GM18519 (cell line): Measurements from ENCODE around the gene MAGI2.
"Not testable (repeated sequence)": the region's sequence is repeated elsewhere in the genome, so short reads cannot be mapped to it uniquely, and the experiment has no call there.

Source experiments
- ATAC-seq: cut with Tn5 transposase; IDR thresholded peaks from one replicate; pipeline ENCODE4 v1.9.1; 2021; ENCODE audit warnings: mild to moderate bottlenecking, moderate library complexity; ENCODE audit not compliant: unreplicated experiment, low FRiP score

The MAGI2 gene

DNA sequence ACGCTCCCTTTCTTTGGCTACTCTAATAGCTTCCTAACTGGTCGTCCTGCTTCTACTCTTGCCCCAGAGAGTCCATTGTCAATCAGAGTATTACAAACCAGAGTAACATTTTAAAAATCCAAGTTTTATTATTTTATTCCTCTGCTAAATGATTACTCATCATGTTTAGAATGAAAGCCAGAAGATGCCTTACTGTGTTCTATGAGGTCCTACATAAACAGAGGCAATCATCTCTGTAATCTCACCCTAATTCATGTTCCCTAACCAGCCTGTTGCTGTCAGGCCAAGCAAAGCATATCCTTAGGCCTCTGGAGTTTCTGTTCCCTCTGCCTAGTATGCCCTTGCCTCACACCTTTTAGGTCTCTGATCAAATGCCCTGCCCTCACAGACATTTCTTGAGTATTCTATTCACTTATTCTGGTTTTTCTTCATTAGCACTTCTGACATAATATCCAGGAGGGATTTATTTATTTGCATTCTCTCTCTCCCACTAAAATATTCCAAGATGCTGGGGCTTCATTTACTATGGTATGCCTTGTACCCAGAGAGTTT is 1157.3 kb downstream of the MAGI2 start:
- no peak for ATAC-seq

DNA sequence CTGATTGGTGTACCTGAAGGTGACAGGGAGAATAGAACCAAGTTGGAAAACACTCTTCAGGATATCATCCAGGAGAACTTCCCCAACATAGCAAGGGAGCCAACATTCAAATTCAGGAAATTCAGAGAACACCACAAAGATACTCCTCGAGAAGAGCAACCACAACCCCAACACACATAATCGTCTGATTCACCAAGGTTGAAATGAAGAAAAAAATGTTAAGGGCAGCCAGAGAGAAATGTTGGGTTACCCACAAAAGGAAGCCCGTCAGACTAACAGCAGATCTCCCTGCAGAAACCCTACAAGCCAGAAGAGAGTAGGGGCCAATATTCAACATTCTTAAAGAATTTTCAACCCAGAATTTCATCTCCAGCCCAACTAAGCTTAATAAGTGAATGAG is 1164.0 kb downstream of the MAGI2 start:
- ATAC-seq = not testable (repeated sequence)

DNA sequence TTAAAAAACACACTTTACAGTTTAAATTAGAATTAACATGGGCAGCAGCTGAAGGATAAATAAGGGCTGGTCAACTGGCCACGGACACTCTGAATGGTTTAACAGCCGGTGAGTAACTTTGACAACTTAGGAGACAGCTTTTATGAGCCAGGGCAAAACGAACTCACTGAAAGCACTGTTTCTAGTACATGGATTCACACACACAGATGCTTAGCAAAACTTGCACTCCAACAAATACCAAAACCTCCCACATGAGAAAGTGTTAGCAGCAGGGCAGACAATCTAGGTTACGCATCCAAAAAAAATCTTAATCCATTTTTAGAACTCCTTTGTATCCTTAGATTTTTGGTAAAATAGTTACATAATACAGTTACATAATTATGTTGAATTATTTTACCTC is 1168.5 kb downstream of the MAGI2 start:
- no peak for ATAC-seq

DNA sequence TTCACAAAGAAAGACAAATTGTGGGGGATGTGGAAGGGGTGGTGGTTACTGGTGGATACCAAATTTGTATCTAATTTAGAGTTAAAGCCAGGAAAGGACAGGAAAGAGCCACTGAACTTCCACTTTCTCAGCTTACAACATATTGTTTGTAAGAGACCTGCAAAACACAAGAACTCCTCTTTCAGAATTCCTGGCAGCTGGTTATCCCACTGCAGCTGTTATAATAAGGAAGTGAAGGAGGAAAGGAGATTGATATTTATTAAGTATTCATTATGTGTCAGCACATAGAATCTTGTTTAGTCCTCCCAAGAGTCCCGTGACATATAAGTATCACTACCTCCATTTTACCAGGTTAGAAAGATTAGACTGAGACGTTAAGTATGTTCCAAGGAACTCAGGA is 1173.2 kb downstream of the MAGI2 start:
- ATAC-seq = no peak

DNA sequence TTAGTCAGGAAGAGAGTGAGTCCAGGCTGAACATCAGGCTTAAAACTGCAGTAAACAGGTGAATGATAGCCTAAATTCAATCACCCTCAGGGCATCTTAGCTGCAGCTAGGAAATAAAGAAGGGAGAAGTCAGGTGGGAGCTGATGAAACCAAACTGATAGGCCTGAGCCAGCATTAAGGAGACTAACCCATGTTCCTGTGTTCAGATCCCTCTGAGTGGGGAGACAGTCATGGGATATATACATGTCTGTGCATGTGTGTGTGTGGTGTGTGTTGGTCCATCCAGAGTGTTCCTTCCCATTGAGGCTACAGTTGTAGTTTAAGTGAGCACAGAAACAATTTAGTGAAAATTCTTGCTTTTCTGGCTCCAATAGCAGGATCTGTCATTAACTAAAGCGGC is 1174.0 kb downstream of the MAGI2 start:
- no peak for ATAC-seq

DNA sequence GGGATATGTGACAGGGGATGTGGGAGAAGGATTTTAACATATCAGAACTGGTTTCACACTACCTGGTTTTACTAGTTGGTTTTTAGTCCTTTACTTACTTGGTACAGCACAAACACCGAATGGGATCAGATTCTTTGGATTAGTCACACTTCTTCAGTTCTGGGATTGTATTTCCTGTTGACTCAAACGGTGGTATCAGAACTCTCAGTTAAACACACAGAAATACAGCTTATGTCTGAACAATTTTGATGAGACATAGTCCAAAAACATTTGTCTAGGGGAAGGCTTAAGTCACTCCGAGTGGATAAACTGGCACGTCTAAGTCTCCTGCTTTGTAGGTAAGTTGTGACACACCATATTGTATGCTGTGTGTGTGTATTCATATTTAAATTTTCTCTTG is 1174.4 kb downstream of the MAGI2 start:
- no peak for ATAC-seq

DNA sequence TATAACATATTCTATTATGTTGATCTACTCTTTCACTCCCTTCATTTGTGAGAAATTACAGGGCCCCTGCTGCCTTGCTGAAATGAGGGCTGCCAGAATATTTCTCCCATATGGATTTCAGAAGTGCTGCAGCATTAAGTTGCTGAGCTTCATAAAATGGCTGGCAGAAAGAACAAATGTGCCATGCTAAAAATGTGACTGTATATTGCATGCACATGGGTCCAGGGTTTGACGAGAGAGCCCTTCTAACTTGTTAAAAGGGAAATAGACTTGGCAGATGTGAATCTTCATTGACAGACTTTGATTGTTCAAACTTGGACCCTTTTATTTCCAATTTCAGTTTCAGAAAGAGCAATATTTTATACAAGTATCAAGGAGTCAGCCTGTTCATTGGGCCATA is 1186.3 kb downstream of the MAGI2 start:
- ATAC-seq = no peak

DNA sequence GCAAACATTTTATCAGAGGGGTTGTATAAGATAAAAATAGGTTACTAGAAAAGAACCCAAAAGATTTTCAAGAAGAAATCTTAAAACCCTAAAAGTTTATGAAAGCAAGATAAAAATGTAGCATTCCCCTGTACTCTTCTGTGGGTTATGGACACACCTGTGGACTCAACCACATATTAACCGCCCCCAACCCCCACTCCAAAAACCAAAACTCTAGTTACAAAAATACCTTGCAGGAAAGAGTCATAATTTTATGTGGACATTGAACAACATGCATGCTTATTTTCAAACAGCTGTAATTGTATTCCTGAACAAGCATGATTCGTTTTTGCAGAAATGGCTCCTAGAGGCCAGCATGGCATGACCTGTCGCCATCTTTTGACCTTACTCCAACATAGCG is 1188.0 kb downstream of the MAGI2 start:
- no peak for ATAC-seq

DNA sequence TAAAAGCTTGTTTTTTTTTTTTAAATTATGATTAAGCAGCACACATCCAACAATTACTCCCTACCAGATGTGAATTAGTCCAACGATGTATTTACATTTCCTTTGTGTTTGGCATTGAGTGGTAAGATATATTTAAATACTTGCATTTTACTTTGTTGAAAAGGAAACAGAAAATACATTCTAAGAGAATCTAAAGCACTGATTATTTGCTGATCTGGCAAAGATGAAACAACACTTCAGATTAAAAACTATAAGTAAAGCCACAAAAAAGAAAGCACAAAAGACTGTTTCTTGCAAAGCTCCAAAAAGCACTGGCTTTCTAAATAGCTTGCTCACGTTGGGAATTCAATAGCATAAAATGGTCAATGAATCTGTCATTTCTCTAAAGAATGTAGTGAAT is 1188.4 kb downstream of the MAGI2 start:
- no peak for ATAC-seq

DNA sequence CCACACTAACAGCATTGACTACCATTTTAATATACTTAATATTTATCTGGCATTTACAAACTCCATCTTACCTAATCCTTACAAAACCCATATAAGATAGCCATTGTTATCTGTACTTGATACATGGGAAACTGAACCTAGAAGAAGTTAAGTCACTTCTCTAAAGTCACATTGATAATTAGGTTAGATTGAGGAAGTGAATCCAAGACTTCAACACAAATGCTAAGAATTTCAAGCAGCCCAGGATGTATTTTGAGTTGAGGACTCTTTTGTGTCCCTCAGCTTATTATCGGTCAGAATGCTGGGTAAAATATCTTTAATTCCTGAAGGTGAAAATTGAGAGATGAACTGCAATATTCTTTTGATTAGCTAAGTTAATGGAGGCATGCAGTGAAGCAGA is 1189.4 kb downstream of the MAGI2 start:
- ATAC-seq = no peak

DNA sequence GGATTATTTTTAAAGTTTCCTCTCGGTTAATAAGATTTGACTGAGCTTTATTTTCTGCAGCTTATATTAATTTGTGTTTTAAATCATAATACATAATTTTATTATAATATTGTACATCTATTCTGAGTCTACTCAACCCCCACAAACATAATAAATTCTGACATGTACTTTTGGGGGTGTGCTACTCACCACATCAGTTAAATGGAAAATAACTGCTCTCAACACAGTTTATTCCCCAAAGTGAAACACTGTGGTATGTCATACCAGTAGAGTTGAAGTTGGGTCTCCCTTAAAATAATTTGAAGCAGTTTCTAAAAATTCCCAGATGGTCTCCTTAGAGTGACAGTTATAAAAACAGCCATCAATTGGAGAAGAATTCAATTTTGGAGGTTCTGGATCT is 1191.7 kb downstream of the MAGI2 start:
- ATAC-seq = no peak

DNA sequence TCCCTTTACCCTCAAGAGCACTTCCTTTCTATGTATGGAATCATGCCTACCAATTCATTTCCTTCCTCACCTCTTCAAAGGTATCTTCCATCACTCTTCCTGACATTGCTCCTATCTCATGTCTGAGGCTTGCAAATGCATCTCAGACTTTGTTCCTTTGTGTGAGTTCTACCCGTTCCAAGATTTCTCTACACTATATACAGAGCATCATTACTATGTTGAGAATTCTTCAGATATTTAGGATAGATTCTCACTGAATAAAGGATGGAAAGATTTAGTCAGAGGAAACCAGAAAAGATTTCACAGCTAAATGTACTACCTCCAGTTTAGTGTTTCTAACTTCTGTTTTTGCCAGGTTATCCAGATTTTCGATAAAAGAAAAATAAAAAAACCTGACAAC is 1192.2 kb downstream of the MAGI2 start:
- no peak for ATAC-seq

DNA sequence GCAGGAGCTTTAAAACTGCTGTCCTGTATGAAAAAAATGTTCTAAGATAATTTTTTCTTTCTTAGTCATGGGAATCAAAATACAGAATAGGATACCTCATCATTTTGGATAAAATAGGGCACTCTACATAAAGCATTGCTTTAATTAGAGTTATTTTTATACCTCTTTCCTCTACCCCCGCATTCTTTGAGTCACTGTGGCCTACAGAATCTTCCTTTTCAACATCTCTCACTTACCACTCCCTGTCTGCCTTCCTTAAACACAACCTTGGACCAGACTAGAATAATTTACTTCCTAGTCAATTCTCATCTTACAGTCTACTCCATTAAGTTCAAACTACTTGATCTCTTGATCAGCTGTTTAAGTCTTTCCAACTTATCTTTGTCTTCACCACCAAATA is 1192.6 kb downstream of the MAGI2 start:
- no peak for ATAC-seq

DNA sequence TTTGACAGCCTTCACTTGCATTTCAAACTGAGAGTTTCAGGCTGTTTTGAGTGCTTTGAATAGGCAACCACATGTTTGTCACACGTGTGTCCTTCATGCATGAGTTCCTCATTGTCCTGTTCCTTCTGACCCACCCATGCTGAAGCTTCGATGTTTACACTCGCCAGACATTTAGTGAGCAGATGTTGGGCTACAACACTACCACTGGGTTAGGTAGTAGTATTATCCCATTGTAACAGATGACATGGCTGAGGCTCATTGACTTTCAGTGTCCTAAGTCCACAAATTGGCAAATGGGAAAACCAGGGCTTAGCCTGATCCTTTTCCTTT is 1198.8 kb downstream of the MAGI2 start:
- no peak for ATAC-seq

DNA sequence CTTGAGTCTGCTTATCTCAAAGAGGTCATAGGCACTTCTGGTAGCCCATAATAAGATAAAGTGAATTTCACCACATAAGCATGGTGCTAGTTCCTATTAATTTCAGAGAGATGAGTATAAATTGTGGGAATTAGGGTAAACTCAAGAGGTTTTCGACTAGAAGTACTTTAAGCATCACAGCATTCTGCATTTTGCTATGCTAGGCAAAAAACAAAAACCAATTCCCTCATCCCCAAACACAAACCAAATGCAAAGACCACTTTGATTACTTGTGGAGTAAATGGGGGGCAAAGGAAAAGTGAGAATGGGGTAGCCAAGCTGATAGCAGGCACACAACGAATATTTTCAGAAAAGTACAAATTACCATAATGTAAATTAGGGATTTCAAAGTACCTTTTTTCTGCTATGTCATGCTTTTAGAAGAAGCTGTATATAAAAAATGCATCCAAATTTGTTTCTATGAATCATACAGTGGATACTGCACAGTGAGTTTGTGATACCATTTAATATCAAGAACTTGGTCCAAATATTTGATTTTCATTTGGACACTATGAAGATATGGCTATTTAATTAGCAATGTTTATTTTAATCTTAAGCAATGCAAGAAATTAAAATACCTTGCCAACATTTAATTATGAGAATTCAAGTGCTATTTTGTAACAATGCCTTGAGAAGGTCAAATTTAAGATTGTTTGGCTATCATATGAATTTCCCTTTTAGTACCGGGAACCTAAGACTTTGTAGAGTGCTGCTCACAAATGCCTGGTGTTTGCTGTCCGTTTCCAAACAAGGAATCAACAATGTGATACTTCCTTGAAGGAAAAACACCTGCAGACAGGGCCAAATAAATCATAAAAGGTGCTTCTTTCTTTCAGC is 1199.4 kb downstream of the MAGI2 start:
- no peak for ATAC-seq

DNA sequence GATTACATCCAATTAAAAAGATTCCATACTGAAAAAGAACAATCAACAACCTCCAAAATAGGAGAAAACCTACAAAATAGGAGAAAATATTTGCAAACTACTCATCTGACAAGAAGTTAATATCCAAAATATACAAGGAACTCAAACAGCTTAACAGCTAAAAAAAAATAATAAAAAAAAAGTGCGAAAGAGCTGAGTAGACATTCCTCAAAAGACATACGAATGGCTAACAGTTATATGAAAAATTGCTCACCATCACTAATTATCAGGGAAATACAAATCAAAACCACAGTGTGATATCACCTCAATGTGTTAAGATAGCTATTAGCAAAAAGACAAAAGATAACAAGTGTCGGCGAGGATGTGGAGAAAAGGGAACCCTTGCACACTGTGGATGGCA is 1204.6 kb downstream of the MAGI2 start:
- no peak for ATAC-seq

DNA sequence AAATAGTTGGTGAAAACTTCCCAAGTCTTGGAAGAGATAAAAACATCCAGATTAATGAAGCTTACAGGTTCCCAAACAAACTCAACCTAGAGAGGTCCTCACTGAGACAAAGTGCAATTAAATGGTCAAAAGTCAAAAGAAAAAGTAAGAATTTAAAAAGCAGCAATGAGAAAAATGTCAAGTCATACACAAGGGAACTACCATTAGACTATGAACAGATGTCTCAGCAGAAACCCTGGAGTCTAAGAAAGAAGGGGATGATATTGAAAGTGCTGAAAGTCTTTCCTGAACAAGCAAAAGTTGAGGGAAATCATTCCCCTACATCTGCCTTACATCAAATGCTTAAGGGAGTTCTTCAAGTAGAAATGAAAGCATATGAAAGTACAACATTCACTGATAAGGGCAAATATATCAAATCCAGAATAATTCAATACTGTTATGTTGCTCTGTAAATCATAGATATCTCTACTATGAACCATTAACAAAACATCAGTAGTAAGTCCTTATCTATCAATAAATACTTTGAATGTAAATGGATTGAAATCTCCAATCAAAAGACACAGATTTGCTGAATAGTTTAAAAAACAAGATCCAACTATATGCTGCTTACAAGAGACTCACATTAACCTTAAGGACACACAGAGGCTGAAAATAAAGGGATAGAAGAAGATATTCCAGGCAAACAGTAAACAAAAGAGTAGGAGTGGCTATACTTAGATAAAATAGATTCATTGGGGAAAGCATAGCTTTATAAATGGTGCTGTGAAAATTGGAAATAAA is 1205.4 kb downstream of the MAGI2 start:
- no peak for ATAC-seq

DNA sequence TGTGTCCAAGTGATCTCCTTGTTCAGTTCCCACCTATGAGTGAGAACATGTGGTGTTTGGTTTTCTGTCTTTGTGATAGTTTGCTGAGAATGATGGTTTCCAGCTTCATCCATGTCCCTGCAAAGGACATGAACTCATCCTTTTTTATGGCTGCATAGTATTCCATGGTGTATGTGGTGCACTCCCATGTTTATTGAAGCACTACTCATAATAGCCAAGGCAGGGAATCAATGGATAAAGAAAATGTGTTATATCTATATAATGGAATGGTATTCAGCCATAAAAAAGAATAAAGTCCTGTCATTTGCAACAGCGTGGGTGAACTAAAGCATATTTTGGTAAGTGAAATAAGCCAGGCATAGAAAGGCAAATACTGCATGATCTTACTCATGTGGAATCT is 1213.3 kb downstream of the MAGI2 start:
- not testable (repeated sequence) for ATAC-seq

DNA sequence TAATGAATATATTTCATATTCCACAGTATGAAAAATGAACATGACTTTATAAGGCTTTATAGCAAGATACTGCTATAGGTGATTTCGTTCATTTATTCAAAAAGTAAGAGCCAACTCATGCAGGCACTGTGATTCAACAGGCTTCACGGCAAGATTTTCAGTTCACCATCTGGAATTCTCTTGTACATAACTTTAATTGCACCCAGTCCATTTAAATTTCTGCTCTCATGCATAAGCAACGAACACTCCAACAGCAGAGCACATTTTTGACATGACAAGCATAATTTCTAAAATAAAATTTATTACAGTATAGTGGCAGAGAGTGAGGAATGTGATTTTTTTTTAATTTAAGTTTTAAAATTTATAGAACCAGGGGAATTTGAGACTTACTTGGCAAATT is 1218.8 kb downstream of the MAGI2 start:
- no peak for ATAC-seq

DNA sequence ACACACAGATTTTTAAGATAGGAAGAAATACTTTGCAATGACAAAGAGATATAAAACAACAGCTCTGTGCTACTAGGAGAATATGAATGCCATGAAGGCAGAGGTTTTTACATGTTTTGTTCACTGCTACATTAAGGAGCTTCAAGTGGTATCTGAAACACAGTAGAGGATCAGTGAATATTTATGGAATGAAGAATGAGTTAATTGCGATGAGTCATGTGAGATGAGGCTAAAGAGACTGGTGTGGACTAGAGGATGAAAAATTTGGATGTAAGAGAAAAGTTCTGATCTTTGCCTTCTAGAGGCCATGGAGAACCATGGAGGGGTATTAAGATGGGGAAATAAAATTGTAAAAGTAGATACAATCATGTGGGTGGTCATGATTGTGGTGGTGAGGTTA is 1220.7 kb downstream of the MAGI2 start:
- ATAC-seq = no peak

DNA sequence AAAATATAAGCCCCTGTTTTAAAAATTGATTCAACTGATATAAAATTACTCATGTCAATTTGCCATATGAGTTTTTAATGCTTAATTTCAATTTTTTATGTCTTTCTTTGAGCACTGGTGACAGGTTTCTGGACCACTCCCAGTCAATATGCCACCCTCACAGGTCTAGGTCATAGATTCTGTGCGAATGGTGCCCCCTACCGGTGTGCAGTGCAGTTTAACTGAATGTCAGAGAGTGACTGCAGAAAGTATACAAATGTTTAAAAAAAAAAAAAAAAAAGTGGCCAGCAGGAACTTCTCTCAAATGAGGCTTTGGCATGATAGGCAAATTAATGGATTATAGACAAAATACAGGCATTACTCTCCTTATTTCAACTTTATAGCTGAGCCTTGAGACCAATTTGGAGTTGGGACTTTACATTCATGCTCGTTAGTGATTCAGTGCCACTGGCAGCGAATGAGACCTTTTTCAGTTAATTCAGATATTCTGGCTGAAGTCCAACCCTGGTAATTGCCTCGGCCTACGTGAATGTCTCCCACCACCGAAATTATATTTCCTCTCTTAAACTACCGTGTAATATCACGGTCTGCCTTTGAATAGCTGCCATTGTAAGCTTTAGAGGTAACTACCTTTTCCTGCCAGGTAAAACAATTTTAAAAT is 1227.3 kb downstream of the MAGI2 start:
- ATAC-seq = no peak
